Hindlimb muscle (tissue), 1 donor: Measurements from ENCODE around the gene ATP2C2. TPM values are rescaled to one million over a fixed set of nuclear protein-coding genes. Genes with fewer than 3 reads are reported as not detected.
"Not testable (repeated sequence)": the region's sequence is repeated elsewhere in the genome, so short reads cannot be mapped to it uniquely, and the experiment has no call there.

Source experiments
- DNase-seq: peaks from one replicate; pipeline ENCODE4 v3.0.0-alpha.2; 2013
- polyA plus RNA-seq: library from polyadenylated mRNA; unstranded; fragments of 120-200 nt; gene quantifications from one replicate; pipeline ENCODE4 v1.2.1, GENCODE V29; 2013; ENCODE audit not compliant: insufficient read length

Gene ATP2C2
- polyA plus RNA-seq, 1 donor = 1.4 TPM

DNA sequence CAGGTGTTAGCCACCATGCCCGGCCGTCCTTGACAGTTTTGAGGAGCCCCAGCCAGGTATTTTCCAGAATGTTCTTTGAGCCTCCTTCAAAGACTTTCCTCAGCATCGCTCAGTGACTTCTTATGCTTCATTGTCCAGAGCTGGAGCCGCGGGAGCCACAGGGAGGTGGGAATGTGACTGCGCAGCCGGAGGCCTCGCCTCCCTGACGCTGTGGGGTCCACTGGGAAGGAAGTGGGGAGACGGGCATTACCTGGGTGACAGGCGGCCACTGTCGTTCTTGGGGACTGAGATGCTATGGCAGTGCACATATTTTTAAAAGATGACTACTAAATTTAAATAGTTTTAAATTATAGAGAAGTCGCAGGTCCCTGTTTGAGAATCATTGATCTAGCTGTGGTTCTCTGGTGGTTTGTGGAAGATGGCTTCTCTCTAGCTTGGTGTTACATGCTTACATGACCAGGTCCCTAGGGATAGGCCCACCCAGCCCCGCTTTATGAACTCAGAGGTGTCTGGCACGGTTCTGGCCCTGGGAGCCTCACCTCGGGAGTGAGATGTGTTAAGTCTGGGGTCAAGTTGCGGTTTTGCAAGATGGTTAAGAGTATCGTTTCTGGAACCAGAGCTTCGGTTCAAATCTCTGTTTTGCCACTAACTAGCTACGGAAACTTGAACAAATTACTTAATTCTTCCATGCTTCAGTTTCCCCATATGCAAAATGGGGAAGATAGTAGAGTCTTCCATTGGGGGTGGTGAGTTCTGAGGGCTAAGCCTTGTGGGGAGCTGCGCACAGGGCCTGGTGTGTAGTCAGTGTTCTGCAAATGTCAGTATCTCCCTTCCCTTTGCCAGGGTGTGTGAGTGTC, 53.0 kb downstream of the ATP2C2 start:
- DNase-seq = no peak

DNA sequence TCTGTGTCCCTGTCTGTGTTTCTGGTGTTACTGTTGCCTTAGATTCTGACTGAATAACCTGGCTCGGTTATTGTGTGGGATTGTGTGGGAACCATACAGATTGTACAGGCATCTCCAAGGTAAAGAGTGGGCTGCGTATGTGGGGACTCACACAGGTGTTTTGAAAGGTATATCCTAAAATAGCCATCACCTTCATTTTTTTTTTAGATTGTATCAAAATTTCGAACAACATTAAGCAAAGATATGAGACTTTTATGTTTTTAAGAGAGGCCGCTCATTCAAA, 53.5 kb downstream of the ATP2C2 start:
- DNase-seq = no peak

DNA sequence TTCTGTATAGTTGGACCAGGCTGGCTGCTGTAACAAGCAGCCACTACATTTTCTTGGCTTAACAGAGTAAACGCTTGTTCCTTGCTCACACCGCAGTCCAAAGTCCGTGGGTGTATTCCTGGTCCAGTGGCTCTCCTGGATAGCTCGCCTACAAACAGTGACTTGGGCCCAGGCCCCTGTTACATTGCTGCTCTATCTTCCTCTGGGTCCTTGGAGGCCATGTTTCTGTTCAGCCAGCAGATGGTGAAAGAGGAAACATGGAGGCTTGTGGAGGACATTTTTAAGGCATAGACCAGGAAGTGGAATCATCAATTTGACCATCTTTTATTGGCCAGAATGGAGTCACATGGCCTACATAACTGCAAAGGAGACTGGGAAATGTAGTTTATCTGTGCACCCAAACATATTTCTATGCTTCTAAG, 55.1 kb downstream of the ATP2C2 start:
- DNase-seq = no peak

DNA sequence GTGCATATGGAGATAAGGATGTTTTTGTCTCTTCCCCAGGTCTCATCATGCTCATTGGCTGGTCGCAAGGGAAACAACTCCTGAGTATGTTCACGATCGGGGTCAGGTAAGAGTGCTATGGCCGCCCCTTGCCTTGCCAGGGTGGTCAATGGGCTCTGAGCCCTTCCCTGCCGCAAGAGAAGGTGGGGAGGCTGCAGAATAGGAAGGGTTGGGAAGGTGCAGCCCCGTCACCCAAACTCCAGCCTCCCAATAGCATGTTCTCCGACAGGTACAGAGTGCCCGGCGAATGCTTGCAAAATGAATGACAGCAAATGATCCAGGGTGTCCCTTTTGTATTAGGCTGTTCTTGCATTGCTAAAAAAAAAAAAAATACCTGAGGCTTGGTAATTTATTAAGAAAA, 57.4 kb downstream of the ATP2C2 start:
- no peak for DNase-seq

DNA sequence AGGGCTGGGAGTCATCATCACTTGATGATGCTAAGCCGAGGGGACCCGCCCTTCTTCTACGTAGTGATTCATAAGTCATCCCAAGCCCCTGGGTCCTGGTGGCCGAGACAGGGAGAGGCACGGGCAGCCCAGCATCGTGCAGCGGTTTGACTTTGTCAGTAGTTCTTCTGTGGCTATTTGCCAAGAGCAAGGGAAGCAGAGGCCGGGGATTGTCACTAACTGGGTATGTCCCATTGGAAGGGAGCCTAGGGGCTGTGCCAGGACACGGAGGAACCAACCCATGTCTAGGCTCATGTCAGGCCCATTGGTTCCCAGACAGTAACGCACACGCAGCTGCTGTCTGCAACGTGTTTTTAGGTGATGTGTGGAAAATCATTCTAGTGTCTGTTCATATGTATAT, 58.5 kb downstream of the ATP2C2 start:
- no peak for DNase-seq

DNA sequence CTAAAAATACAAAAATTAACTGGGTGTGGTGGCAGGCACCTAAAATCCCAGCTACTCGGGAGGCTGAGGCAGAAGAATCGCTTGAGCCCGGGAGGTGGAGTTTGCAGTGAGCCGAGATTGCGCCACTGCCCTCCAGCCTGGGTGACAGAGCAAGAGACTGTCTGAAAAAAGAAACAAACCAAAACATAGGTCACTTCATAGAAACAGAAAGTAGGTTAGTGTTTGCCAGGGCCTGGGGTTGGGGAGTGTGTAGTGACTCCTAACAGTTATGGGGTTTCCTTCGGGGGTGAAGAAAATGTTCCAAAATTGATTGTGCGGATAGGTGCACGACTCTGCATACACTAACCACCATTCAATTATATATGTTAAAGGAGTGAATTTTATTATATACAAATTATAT, 59.2 kb downstream of the ATP2C2 start:
- DNase-seq = no peak

DNA sequence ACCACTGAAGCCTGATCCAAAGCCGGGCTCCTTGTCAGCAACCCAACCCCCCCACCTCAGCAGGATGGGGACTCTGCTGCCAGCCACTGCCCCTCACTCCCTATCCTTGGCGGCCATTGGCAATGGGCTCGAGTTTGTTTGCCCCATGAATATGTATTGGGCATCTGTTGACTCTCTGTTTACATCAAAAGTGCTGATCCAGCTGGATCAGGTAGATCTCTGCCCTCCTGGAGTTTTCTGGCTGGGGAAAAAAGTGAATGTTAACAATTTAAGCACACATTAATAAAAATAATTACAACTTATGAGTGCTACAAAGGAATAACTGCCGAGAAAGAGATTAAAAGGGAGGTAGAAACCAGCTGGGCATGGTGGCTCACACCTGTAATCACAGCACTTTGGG, 62.5 kb downstream of the ATP2C2 start:
- no peak for DNase-seq

DNA sequence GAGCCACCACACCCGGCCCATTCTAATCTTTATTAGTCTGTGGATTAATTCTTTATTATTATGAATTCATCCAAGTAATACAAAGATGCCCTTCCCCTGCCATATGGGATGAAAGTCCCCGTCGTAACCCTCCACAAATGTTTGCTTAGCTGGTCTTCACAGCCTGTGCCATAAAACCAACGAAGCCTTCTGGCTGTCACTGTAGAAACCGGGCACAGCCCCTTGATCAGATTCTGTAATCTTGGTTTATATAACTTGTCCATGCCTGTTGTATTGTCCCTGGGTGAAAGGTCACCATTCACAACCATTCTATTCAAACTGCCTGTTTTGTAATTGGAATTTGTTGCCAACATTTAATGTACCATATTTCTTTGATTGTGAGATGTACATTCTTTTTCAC, 66.5 kb downstream of the ATP2C2 start:
- no peak for DNase-seq

DNA sequence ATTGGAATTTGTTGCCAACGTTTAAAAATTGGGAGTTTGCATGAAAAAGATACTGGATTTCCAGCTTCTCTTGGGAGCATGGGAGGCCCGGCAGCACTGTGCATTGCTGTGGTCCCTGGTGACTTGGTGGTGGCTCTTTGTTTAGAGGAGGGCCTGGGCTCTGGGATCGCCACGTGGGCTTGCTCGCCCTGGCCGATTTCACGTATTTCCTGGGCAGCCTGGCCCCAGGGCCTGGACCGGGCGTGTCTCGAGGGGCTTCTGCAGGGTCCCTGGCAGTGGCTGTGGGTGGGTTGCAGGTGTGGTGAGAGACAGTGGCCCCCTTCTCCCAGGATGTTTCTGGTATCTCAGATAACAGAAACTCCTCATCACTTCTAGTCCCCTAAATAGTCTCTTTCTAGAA, 67.9 kb downstream of the ATP2C2 start:
- no peak for DNase-seq

DNA sequence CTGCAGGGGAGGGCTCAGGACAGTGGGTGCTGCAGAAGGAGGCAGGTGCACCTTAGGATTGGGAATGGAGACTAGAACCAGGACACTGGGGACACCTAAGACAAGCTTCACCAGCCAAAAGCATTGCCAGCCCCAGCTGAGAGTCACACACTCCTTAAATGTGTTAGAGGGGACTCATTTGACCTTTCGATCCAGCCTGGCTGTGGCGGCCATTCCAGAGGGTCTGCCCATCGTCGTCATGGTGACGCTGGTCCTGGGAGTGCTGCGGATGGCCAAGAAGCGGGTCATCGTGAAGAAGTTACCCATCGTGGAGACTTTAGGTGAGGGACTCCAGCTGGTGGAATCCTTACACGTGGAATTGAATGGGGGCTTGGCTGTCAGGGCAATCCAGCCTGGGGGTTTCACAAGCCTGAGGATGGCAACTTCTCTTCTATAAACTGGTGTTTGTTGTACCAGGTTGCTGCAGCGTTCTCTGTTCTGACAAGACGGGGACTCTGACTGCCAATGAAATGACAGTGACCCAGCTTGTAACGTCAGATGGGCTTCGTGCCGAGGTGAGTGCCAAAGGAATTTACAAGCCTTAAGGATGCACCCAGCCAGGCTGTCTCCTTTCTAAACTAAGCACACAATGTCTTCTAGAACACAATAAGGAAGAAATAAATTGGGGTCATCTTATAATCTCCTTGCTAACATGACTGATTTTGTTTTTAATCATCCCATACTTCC, 70.8 kb downstream of the ATP2C2 start:
- no peak for DNase-seq

DNA sequence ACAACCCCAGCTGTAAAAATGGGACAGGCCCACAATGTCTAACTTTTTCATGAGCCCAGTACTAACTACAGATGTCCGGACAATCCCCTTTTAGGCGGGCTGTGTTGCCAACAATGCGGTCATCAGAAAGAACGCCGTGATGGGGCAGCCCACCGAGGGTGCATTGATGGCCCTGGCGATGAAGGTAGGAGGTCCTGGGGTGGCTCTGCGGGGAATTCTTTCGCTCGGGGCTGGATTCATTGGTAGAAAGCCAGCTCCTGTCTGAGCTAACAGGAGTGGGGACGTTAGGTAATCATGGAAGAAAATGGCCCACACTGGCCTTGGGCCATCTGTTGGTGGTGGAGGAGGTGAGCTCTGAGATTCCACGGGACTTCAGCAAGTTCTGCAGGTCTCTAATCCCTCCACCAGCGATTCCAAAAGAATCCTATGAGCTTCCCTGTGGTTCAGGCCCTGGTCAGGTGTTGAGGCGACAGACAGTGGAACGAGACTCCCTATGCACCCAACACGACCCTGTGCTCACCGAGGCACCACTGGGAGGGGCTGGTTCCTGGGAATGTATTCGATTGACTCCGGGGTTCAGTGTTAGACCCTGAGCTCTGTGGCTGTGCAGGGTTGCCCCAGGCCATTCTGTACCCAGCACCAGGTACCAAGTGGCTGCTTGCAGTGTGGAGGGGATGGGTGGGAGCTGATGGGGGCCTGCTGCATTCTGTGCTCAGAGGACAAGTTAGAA, 74.2 kb downstream of the ATP2C2 start:
- DNase-seq = no peak

DNA sequence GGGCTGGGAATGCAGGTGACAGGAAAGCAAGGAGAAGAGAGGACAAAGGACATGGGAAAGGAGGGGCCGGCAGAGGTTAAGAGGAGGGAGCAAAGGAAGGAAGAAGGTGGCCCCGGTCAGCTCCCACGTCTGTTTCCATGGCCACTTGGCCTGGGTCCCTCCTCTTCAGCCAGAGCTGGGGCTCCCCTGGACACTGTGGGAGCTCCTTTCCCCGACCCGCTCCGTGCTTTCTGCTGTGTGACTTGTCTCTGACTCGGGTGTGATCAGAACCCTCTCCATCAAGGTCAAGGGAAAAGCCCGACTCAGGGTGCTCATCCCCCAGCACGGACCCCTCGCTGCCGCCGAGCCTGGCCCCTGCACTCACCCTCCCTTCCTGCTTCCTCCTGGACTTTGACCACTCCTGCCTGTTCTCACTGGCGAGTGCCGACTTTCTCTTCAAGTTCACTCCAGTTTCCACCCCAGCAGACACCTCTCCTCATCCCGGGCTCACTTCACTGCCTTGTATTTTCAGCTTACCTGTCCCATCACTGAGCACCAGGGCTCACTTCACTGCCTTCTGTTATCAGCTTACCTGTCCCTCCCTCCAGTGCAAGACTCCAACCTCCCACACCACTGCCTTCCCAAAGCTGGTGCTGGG, 74.9 kb downstream of the ATP2C2 start:
- DNase-seq = no peak

DNA sequence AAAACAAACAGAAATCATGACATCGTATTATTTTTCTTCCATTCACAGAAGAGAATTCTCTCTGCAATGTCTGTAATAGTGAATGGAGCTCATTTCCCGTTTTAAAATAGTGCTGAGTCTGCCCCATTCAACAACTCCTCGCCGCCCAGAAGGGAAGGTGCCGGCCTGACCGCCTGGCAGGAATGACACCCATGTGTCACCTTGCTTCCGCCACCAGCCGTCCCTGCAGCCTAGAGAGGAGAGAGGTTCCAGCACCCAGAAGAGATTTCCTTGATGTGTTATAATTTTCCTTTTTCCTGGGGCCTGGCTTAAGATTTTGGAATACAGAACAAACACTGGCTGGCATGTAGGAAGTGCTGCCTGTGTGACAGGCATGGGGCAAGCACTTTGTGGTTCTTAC, 76.1 kb downstream of the ATP2C2 start:
- no peak for DNase-seq

DNA sequence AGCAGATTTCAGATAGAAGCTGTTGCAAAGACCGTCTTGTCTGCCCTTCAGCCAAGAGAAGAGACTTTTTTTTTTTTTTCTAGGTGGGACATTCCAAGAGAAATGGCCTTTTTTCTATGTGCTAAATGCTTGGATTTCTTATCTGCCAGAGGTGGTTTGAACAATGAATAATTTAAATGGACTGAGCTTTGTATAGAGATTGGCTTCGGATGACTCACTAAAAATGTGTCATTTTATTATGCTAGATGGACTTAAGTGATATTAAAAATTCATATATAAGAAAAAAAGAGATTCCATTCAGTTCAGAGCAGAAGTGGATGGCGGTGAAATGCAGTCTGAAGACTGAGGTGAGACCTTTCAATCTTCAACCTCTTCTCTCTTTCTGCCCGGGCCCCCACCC, 77.7 kb downstream of the ATP2C2 start:
- no peak for DNase-seq

DNA sequence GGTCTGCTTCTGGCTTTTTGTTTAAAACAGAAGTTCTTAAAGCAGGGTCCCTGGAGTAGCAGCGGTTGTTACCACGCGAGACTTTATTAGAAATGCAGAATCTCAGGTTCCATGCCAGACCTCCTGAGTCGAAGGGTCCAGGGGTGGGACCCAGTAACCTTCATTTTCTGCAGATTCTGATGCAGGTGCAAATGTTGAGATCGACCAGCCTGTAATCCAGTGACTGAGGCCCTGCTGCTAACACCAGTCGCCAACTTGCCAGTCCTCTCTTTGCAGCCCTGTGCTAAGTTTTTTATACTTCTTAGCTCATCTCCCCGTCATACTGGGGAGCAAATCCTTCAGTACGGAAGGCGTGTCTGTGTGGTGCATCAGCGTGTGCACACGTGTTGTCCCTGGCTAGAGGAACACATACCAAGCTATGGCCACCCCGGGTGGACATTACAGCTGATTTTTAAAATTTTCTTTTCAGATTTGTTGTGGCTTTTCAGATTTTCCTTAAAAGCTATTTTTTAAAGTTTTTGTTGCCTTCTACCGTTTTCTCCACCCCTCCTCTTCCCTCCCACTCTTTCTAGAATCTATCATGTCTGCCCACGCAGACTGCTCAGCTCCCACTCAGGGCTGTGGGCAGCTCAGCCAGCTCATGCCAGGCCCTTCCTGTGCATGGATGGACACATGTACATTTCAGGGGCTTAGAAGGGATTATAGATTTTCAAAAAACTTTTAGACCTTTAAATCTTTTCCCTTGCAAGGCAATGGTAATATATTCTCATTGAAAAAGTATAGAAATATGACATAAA, 78.5 kb downstream of the ATP2C2 start:
- no peak for DNase-seq

DNA sequence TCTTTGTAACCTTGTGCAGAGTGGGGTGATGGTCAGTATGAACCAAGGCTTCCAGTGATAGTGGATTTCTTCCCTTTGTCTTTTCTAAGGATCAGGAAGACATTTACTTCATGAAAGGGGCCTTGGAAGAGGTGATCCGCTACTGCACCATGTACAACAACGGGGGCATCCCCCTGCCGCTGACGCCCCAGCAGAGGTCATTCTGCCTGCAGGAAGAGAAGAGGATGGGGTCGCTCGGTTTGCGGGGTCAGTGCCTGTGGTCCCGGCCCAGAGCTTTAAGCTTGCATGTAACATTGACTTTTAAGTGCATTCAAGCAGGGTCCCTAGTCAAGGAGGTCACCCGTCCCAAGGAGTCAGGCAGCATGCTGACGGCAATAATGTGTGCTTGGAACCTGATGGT, 80.1 kb downstream of the ATP2C2 start:
- no peak for DNase-seq

DNA sequence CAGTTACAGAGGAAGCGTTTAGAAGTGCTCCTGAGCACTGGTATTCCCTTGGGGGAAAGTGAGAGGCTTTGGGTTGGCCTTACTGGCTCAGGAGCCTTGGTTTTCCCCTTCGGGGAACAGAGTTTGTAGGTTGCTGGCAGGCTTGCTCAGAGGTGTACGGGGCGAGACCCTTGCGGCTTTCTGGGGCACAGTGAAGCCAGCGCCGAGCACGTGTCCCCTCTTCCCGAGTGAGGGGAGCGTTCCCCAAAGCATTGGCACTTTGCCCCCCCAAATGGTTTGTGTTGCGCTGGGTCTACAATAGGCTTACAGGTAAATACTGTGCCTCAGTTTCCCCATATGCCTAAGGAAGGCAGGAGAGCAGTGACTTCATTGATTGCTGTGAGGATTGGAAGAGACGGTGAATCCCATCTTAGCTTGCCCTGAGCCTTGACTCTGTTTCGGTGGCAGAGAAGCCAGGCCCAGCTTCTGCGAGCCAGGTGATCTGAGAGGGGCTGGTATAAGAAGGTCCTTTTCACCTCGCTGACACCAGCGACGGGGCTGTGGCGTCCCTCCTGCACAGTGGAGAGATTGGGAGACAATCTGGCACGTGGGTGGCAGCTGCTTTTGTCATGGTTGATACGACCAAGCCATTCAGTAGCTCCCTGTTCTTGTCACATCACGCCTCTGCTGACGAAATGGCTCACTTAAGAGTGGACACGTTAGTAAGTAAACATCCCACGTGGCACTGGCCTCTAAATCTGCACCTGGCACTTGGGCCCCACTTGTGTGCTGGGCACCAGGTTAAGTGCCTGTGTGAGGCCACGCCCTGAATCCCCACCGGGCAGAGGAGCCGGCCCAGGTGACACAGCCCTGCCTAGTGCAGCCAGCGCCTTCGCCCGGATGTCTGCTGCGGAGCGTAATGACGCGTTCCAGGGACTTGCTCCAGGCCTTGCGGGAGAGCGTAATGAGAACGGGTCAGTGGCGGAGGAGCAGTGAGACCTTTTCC, 81.1 kb downstream of the ATP2C2 start:
- DNase-seq = no peak

DNA sequence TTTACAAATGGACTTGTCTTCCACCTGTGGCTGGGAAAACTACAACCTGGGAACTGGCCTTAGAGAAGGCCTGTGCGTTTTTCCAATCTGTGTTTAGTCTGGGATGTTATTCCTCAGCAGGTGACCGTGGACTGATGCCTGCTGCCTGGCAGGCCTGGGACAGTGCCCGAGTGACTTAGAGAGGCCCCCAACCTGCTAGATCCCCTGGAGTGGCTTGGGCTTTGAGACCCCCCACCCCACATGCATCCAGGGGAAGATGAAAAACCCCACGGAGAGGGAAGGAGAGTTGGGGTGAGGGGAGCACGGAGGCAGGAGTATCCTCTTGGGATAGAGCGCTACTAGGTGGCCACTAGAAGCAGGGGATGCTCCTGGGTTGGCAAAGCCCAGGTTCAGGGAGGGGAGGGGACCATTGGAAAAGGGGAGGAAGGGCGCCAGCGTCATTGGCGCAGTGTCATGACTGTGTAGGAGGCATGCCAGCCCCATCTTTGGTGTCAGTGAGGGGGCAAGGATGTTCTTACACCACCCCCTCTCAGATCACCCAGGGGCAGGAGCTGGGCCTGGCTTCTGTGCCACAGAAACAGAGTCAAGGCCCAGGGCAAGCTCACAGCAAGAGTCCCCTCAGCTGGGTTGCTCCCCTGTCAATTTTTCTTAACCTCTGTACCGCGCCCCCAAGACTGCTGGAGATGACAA, 82.0 kb downstream of the ATP2C2 start:
- no peak for DNase-seq

DNA sequence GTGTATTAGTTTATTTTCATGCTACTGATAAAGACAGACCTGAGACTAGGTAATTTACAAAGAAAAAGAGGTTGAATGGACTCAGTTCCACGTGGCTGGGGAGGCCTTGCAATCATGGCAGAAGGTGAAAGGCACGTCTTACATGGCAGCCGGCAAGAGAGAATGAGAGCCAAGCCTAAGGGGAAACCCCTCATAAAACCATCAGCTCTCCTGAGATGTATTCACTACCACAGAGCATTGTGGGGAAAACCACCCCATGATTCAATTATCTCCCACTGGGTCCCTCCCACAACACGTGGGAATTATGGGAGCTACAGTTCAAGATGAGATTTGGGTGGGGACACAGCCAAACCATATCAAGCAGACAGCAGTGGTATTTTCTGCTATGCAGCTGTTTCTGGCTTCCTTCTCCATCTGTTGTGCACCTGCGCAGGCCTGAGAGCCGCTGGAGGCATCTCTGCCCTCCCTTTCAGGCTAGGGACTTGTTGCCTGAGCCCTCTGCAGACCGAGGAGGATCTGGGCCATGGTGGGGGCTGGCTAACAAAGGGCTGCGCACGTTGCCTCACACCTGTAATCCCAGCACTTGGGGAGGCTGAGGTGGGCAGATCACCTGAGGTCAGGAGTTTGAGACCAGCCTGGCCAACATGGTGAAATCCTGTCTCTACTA, 82.8 kb downstream of the ATP2C2 start:
- not testable (repeated sequence) for DNase-seq

DNA sequence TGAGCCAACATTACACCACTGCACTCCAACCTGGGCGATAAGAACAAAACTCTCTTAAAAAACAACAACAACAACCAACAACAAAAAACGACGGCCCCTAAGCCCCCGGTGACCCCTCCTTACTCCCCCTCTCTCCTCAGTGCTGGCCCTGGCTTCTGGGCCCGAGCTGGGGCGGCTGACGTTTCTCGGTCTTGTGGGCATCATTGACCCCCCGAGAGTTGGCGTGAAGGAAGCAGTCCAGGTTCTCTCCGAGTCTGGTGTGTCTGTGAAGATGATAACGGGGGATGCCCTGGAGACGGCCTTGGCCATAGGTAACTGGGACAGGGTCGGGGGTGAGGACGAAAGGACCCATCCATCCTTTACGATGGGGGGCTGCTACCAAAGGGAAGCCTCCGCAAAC, 83.4 kb downstream of the ATP2C2 start:
- no peak for DNase-seq
